Endometrial microvascular endothelial cells (primary cell): Measurements from ENCODE around the gene C3orf18. TPM values are rescaled to one million over a fixed set of nuclear protein-coding genes. Genes with fewer than 3 reads are reported as not detected.

Experiments
- in situ Hi-C: cut with HindIII; loops from 2 replicates; pipeline ENCODE4 v1.10.0; 2017; ENCODE audit warnings: low sequenced_read_pairs, low pct_unique_long_range_greater_than_20kb; ENCODE audit errors: inconsistent ontology term
- total RNA-seq: library from RNA; depleted of rRNA; stranded (reverse); fragments of >200 nt; gene quantifications from one replicate; pipeline ENCODE4 v1.2.3, GENCODE V29; 2015; ENCODE audit errors: inconsistent ontology term

The C3orf18 gene
- total RNA-seq, 1 donor from 2014 or later, result 0.56 TPM

- in situ Hi-C loops, result no loop called here
These were observed 3.7 kb downstream of the C3orf18 start for GRCh38 chr3:50563867-50564266.

GRCh38 chr3:50562861-50563260 is 4.7 kb downstream of the C3orf18 start:
- in situ Hi-C loops, result no loop called here

DNA sequence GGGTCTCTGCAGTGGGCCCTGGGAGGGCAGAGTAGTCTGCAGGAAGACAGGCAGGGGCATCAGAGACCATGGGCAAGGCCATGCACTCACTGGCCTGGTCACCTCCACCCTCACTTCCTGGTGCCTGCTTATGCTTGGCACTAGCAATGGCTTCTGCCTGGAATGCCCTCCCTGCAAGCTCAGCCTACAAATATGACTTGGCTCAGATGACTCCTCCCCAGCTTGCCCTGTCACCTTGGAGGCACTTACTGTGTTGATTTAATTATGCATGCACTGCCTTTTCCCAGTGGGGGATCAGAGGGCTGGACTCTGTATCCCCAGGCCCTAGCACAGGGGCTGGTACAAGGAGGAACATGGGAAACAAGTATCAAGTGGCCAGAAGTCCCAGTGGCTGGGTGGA is 7.8 kb downstream of the C3orf18 start:
- in situ Hi-C loops, result no loop called here

DNA sequence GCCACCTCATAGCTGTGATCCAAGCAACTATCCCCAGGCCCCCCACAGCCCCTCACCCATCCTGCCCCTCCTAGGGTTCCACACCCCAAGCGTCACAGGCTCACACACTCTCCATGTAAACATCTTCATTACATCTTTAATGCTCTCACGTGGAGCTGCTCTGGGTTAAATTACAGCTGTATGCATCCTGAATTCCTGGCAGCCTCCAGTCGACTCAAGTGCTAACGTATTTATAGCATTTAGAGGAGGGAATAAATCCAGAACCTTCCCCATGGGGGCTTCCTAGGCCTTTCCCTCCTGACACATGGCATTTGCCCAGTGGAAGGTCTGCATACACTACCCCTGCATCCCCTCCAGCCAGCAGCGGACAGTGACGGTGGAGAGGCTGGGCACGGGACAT is 9.6 kb downstream of the C3orf18 start:
- in situ Hi-C loops, result no loop called here

DNA sequence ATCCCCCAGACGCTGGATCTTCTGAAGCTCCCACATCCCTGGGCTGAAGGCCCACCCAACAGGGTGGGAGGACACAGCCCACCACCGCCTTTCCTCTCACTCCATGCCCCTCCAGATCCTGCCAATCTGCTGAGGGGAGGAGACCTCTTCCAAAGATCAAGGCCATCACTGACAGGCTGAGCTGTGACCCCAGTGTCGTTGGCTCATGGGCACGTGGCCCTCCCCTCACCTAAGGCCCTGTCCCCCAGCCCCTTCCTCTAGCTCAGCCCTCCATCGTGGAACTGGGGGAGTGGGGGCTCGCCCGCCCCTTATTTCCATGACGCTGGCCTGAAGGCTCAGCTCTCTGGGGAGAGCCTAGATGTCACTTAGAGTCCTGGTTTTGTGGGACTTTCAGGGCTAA is 10.4 kb downstream of the C3orf18 start:
- in situ Hi-C loops, result no loop called here

DNA sequence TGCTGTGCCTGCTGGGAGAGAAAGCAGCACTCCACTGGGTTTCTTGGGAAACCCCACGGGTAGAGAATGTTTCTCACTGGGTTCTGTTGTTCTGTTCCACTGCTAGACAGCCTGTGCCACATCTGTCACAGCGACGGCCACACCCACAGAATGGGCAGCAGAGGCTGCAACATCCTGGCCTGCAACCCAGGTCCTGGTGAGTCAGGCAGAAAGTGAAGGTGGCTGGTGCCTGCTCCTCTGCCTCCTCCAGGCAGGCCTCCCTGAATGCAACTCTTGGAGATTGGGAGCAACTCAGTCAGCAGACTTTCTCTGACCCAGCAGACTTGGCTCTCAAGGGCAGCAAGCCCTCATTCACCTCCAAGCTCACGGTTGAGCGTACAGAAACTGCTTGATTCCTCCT is 13.0 kb downstream of the C3orf18 start:
- in situ Hi-C loops, result no loop called here

DNA sequence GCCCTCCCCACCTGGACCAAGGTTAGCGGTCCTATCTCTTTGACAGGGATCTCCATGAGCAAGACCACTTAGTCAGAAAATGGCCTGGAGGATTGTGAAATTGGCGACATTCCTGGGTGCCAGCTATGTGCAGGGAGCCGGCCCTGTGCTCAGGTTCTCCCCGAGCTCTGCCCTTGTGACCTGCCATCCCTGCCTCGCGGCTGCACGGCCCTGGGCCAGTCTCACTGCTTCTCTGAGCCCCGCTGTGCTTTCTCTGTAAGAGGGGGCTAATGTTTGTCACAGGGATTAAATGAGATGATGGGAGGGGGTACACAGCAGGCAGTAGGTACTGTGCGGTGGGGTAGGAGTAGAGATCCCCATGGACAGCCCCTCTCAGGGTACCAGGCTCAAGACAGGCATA is 14.9 kb downstream of the C3orf18 start:
- in situ Hi-C loops, result no loop called here

DNA sequence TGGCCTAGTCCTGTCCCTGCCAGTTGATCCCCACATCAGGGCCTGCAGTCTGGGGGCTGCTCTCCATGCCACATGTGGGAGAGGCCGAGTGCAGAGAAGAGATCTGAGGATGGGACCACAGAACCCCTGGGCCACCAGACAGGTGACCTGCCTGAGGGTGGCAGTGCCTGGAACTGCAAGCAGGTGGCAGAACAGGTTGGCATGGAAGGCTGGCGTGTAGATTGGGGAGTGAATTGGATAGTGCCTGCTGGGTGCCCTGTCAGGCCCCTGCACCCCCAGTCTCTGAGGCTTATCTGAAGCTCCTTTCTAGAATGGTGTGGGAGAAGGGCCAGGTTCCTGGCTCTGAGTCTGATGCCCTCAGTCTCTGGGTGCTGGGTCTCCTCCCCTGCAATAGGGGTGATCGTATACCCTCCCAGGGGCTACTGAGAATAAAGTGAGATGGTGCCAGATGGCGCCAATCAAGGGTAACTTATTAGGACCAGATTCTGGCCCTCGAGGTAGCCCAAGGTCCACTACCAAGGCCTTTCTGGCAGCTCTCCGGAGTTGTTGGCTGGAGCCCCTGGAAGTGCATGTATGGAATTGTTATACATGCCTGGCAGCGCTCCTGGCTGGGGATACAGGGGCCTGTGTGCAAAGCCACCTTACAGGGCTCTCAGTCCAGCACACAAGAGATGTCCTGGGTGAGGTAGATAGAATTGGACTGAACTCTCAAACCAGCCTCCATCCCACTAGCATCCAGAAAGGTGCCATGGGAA is 15.7 kb downstream of the C3orf18 start:
- in situ Hi-C loops, result no loop called here

DNA sequence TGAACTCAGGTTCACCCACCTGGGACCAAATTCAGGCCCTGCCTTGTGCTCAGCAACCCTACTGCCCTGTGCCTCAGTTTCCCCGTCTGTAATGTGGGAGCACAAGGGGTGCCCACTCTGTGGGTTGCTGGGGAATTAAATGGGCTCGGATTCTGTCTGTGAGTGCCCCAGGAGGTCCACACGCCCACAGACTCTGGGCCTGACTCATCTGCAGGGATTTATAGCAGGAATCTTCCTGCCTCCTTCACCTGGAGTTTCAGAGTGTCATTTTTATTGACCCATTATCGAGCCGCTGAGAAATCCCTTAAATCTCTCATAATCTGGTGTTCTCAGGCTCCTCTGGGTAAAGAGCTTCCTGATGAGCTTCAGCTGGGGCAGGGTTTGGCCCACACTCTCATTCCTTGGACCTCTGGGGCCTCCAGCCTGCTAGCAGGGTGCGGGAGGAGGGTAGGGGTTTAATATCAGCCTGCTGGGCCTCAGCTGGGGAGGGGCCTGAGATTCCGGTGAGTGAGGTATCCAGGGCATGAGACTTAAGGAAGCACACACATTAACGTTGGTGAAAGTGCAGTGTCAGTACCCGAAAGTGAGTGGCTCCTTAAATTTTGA is 16.4 kb downstream of the C3orf18 start:
- in situ Hi-C loops, result no loop called here

DNA sequence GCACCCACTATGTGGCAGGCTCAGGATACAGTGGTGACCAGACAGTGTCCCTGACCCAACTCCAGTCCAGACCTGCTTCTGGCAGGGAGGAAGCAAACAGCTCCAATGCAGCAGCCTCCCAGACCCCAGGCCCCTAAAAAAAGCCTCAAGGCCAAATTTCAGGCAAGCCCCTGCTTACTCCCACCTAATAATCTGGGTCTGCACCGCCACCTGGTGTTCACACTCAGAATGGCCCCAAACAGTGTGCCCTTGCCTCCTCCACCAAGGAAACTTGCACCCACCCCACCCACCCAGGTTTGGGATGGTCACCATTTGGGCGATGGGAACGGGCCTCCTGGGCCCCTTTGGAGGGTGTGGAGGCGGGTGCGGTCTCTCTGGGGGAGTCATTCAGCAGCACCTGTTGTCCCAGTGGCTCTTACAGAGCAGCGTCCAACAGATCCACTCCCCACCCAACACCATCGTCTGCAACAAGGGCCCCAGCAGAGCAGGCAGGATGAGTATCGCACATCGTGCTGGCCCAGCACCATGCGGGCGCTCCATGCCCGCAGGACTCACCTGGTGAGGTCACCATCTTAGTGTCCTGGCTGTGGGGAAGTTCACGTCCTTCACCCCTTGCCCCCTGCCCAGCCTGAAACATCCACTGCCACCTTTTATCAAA is 17.3 kb downstream of the C3orf18 start:
- in situ Hi-C loops, result no loop called here

DNA sequence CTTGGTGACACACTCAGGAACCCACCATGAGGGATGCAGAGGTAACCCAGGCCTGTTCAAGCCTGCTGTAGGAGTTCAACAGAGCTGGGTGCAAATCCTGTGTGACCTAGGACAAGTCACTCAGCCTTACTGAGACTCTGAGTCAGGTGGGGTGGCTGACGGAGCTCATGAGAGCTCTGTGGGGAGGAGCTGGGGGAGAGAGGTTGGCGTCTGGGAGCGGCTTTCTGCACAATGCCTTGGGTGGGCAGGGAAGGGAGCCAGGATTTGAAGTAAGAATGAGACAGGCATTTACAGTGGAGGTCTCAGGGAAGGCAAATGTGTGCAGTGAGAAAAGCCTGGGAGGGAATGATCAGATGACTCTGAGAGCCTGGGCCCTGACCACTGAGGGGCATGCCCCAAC is 18.3 kb downstream of the C3orf18 start:
- in situ Hi-C loops, result no loop called here

- in situ Hi-C loops, result no loop called here
These were observed 21.8 kb downstream of the C3orf18 start for GRCh38 chr3:50545781-50546180.

GRCh38 chr3:50542177-50543034 is 25.1 kb downstream of the C3orf18 start:
- in situ Hi-C loops, result no loop called here

- in situ Hi-C loops, result loop anchor here (10.0 kb wide), 1 partner anchor 65 kb away; no protein-coding TSS in a partner anchor
These were observed 27.9 kb downstream of the C3orf18 start for GRCh38 chr3:50539356-50540286.

DNA sequence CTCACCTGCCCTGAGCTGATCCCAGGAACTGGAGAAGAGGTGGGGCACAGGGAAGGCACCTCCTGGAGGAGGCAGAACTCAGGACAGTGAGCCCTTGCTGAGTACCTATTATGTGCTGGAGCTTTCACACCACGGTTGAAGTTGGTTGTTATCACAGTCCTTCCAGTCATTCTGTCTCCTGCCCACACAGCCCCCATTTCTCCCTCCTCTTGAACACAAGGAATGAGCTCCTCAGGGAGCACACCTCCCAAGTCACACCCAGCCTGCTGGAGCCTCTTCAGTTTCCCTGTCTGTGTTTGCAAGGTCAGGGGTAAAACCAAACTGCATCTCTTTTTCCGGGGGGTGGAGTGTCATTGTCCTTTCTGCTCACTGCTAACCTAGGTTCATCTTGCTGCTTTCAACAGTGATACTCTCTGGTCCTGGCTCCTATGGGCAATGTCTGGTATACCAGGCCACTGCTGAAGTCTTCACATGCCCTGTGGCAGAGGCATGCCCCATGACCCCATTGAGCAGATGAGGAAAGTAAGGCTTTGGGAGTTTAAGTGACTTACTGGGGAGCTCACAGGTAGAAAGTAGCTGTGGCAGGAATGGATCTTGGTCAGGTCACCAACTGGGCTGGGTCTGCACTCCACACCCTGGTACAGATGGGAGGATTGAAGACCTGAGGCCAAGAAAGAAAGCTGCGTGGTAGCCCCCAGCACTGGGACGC is 30.0 kb downstream of the C3orf18 start:
- in situ Hi-C loops, result loop anchor here (10.0 kb wide), 1 partner anchor 67 kb away; no protein-coding TSS in a partner anchor

GRCh38 chr3:50536471-50537180 is 30.9 kb downstream of the C3orf18 start:
- in situ Hi-C loops, result loop anchor here (10.0 kb wide), 1 partner anchor 68 kb away; no protein-coding TSS in a partner anchor
